DOHH2 (cell line): ENCODE data around the gene SAE1.
A peak's percentile ranks its signal among the peaks of the same experiment; 100 is the strongest.

Source experiments
- H3F3A ChIP-seq: fragments of 200-600 bp; sonication (generic), shearing (Covaris generic); 2 replicates; pipeline ENCODE4 v1.6.0; 2016; ENCODE audit warnings: antibody characterized with exemption, mild to moderate bottlenecking; ENCODE audit not compliant: control insufficient read depth, insufficient read depth
- H3K27ac ChIP-seq: fragments of 200-600 bp; sonication (generic); 2 replicates; pipeline ENCODE4 v1.5.1; 2014; ENCODE audit warnings: low read depth, mild to moderate bottlenecking, low read length, moderate library complexity
- H3K27me3 ChIP-seq: fragments of 200-600 bp; sonication (generic); 2 replicates; pipeline ENCODE4 v1.6.1; 2014; ENCODE audit warnings: mild to moderate bottlenecking, low read length, mixed read lengths; ENCODE audit not compliant: control insufficient read depth
- H3K36me3 ChIP-seq: fragments of 200-600 bp; sonication (generic); 2 replicates; pipeline ENCODE4 v1.6.1; 2014; ENCODE audit warnings: mild to moderate bottlenecking, low read length, moderate library complexity, mixed read lengths; ENCODE audit not compliant: control insufficient read depth
- H3K4me1 ChIP-seq: fragments of 200-600 bp; sonication (generic); 2 replicates; pipeline ENCODE4 v1.6.1; 2014; ENCODE audit warnings: mild to moderate bottlenecking, low read length, mixed read lengths; ENCODE audit not compliant: control insufficient read depth
- H3K4me2 ChIP-seq: fragments of 200-600 bp; sonication (generic); 2 replicates; pipeline ENCODE4 v1.6.0; 2014; ENCODE audit warnings: mild to moderate bottlenecking, low read length, moderate library complexity
- H3K4me3 ChIP-seq: fragments of 200-600 bp; sonication (generic); 2 replicates; pipeline ENCODE4 v1.5.1; 2014; ENCODE audit warnings: mild to moderate bottlenecking, low read length, mixed read lengths
- H3K79me2 ChIP-seq: fragments of 200-600 bp; sonication (generic); 2 replicates; pipeline ENCODE4 v1.6.1; 2014; ENCODE audit warnings: mild to moderate bottlenecking, low read length, mixed read lengths; ENCODE audit not compliant: control insufficient read depth
- H3K9me2 ChIP-seq: fragments of 200-600 bp; sonication (generic); replicated peaks from 2 replicates; pipeline ENCODE4 v1.6.1; 2014; ENCODE audit warnings: mild to moderate bottlenecking, low read length, mixed read lengths; ENCODE audit not compliant: control insufficient read depth
- H3K9me3 ChIP-seq: fragments of 200-600 bp; sonication (generic); 2 replicates; pipeline ENCODE4 v1.6.1; 2014; ENCODE audit warnings: antibody characterized with exemption, low read length, mixed read lengths; ENCODE audit not compliant: control insufficient read depth, insufficient read depth
- H4K20me1 ChIP-seq: fragments of 200-600 bp; sonication (generic); 2 replicates; pipeline ENCODE4 v1.6.0; 2014; ENCODE audit warnings: low read depth, mild to moderate bottlenecking, antibody characterized with exemption, low read length, moderate library complexity; ENCODE audit not compliant: control insufficient read depth, insufficient read depth
- CTCF ChIP-seq: fragments of 200-600 bp; sonication (generic); IDR thresholded peaks from one replicate; pipeline ENCODE4 v1.5.1; 2014; ENCODE audit warnings: antibody characterized with exemption, mild to moderate bottlenecking, low read depth, low read length; ENCODE audit not compliant: poor library complexity, severe bottlenecking
- EZH2phosphoT487 ChIP-seq: fragments of 200-600 bp; sonication (generic); IDR thresholded peaks from 2 replicates; pipeline ENCODE4 v1.6.1; 2017; ENCODE audit warnings: borderline replicate concordance, mild to moderate bottlenecking, antibody characterized with exemption, low read length, moderate library complexity, mixed read lengths

The SAE1 gene

GRCh38 chr19:47130589-47131227 is at the start of gene SAE1:
Gene SAE1, plus strand, starts transcription at chr19:47130835. Its CDS starts 96 bp downstream, at chr19:47130931.
- H3F3A ChIP-seq = no peaks in the 10 kb centered on the region
- peak within 1 kb of the TSS; percentile 92 for H3K4me3 ChIP-seq
- peaks cover 27% of the 10 kb centered on the region for H4K20me1 ChIP-seq
- H3K36me3 ChIP-seq = peaks cover 48% of the 10 kb centered on the region
- peak within 1 kb of the TSS; percentile 76 for H3K27ac ChIP-seq
- peak within 1 kb of the TSS; percentile 68 for H3K4me2 ChIP-seq
- H3K4me1 ChIP-seq = peaks cover 34% of the 10 kb centered on the region
- H3K9me2 ChIP-seq = no peaks in the 10 kb centered on the region
- H3K9me3 ChIP-seq = no peaks in the 10 kb centered on the region
- TF ChIP-seq CTCF (peak; percentile 62), EZH2phosphoT487 (no peak)
- H3K27me3 ChIP-seq = no peaks in the 10 kb centered on the region
- peaks cover 50% of the 10 kb centered on the region for H3K79me2 ChIP-seq

GRCh38 chr19:47081095-47081494 is 49.5 kb upstream of the SAE1 start:
- H3F3A ChIP-seq = 0 out of 2 replicates have a peak, but pooled peaks cover 3% of the 10 kb centered on the region
- H3K79me2 ChIP-seq = peaks cover 11% of the 10 kb centered on the region
- no peak overlapping the region for H3K27ac ChIP-seq
- H3K9me3 ChIP-seq = no peaks in the 10 kb centered on the region
- no peaks in the 10 kb centered on the region for H4K20me1 ChIP-seq
- H3K9me2 ChIP-seq = no peaks in the 10 kb centered on the region
- H3K4me3 ChIP-seq = no peak overlapping the region
- TF ChIP-seq CTCF (no peak), EZH2phosphoT487 (no peak)
- H3K36me3 ChIP-seq = peaks cover 97% of the 10 kb centered on the region
- H3K4me1 ChIP-seq = no peaks in the 10 kb centered on the region
- no peaks in the 10 kb centered on the region for H3K27me3 ChIP-seq
- no peak overlapping the region for H3K4me2 ChIP-seq

- Histone ChIP-seq H4K20me1 (no peaks in the 10 kb centered on the region), H3K4me1 (no peaks in the 10 kb centered on the region), H3K9me2 (no peaks in the 10 kb centered on the region), H3K4me3 (no peak overlapping the region), H3K27me3 (no peaks in the 10 kb centered on the region), H3K79me2 (peaks cover 3% of the 10 kb centered on the region; the same call in 1 of the 2 replicates), H3F3A (0 out of 2 replicates have a peak, but pooled peaks cover 3% of the 10 kb centered on the region), H3K36me3 (peaks cover 98% of the 10 kb centered on the region), H3K27ac (no peak overlapping the region), H3K4me2 (no peak overlapping the region), H3K9me3 (no peaks in the 10 kb centered on the region)
- TF ChIP-seq EZH2phosphoT487 (no peak), CTCF (no peak)
Measured at GRCh38 chr19:47082493-47082892, 48.1 kb upstream of the SAE1 start.
